AG10803 (cell line): ENCODE data around the gene NELL1.

Source experiments
- DNase-seq: peaks from one replicate; pipeline ENCODE4 v3.0.0; 2010; ENCODE audit warnings: low read depth
- H3K4me3 ChIP-seq: 2 replicates; pipeline ENCODE4 v1.5.1; 2011; ENCODE audit warnings: mild to moderate bottlenecking, low read length, control low read depth
- TF ChIP-seq, protein P1 (sequence below): conservative IDR thresholded peaks from 2 replicates; pipeline ENCODE4 v1.5.1; 2011; ENCODE audit warnings: mild to moderate bottlenecking, low read length, control low read depth, inconsistent platforms

The NELL1 gene

DNA sequence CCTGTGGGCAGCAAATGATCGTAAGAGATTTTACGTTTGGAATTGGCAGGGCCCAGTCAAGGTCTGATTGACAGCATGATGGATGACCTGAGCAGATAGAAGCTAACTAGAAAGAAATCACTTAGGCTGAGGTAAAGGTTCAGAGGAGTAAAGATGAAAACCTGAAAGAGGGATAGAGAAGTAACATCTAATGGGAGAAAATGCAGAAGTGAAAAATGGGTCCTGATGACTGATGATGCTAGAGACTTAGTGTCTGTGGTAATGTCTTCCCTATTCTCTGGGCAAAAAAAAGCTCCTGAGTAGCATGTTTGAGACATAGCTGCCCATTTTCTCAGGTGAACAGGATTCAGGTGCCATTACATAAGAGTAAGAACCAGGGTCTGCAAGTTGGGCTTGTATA is 894.7 kb downstream of the NELL1 start:
- no peak for DNase-seq
- no peak overlapping the region for H3K4me3 ChIP-seq
- TF ChIP-seq, protein P1, sequence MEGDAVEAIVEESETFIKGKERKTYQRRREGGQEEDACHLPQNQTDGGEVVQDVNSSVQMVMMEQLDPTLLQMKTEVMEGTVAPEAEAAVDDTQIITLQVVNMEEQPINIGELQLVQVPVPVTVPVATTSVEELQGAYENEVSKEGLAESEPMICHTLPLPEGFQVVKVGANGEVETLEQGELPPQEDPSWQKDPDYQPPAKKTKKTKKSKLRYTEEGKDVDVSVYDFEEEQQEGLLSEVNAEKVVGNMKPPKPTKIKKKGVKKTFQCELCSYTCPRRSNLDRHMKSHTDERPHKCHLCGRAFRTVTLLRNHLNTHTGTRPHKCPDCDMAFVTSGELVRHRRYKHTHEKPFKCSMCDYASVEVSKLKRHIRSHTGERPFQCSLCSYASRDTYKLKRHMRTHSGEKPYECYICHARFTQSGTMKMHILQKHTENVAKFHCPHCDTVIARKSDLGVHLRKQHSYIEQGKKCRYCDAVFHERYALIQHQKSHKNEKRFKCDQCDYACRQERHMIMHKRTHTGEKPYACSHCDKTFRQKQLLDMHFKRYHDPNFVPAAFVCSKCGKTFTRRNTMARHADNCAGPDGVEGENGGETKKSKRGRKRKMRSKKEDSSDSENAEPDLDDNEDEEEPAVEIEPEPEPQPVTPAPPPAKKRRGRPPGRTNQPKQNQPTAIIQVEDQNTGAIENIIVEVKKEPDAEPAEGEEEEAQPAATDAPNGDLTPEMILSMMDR = no peak

DNA sequence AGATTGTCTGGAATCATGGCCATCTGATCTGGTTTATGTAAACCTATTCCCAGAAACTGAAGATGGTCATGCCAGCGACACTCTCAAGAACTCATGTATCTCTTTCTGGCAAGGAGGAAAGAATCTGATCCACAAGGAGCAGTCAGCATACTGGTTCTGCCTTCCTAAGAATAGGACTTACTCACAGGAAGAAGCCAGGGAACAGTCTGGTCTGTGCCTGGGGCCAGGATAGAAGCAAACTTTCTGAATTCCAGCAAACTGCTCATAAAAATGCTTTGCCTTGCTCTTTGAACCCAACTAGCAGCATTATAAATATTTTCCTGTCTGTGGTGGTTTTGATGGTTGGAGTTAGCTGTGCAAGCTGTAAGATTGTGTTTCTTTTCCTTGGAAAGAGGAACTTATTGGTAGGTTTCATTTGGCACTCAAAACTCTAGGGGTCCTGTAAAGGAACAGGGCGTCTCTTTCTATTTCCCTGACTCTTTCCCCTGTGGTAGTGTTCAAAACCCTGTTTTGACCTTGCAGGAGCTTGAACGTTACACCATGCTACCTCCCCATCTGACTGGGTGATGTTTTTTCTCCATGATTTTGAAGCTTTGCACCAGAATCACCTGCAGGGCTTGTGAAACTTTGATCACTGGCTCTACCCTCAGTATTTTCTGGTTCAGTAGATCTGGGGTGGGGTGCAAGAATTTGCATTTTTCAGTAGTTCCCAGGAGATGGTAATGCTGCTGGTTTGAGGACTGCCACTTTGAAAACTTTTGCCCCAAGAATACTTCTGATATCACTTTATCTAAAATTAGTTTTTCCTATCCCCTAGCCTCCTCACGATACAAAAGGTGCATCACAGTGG is 895.7 kb downstream of the NELL1 start:
- no peak overlapping the region for H3K4me3 ChIP-seq
- TF ChIP-seq, protein P1 = no peak
- DNase-seq = no peak

DNA sequence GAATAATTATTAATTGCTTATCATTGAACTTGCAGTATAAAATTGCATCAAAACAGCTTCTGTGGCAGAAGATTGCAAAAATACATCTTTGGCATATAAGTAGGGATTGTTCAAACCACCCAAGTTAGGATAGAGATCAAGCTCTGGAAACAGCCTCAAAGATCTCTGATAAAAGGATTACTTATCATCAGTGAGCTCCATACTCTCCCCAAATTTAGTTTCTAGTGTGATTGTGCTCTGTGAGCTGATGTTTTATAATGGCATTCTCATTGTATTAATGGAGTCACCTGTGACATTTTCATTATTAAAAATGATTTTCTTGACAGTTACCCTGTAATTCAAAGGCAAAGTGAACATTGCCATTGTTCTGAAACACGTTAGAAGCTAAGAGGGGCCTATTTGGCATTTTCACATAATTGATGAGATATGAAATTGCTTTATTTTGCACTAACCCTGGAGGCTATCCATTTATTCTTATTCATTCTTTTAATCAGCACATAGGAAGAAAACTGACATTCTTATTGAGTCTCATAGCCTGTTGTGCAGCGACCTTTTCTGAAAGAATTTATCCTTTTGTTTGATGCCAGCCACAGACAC is 897.2 kb downstream of the NELL1 start:
- DNase-seq = no peak
- no peak overlapping the region for H3K4me3 ChIP-seq
- TF ChIP-seq, protein P1 = no peak

DNA sequence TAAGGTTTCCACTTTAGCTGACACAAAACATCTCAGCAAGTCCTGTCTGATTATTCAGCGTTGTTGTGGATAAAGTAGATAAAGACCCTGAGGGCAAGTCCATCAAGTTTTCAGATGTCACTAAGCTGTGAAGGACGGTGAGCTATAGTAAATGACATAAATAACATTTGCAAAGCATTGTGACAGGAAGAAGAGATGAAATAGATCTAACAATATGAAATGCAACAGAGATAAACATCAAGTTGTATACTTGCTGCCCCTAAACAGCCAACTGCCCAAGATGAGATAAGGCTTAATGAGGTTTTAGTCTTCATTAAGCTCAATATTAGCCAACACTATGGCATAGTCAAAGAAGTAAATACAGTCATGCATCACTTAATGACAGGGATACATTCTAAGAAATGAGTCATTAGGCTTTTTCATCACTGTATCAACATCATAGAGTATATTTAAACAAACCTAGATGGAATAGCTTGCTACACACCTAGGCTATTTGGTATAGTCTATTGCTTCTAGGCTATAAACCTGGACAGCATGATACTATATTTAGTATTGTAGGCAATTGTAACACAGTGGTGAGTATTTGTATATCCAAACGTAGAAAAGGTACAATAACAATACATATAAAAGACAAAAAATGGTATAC is 898.4 kb downstream of the NELL1 start:
- DNase-seq = no peak
- no peak overlapping the region for H3K4me3 ChIP-seq
- TF ChIP-seq, protein P1 = no peak

DNA sequence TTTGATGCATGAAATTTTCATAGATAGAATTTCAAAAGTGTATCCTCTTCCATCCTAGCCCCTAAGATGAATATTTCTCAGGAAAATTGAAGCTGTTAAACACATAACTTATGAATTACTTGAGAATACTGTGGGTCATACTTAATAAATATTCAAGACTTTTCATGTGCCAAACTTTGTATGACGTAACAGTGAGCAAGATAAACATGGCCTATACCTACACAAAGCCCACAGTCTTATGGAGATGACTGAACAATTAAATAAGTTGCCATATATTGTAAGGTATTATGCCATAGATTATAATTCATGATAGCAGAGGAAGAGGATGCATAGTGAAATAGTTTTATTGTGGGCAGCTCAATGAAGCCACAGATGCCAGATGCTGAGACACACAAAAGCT is 902.8 kb downstream of the NELL1 start:
- TF ChIP-seq, protein P1 = no peak
- DNase-seq = no peak
- H3K4me3 ChIP-seq = no peak overlapping the region

DNA sequence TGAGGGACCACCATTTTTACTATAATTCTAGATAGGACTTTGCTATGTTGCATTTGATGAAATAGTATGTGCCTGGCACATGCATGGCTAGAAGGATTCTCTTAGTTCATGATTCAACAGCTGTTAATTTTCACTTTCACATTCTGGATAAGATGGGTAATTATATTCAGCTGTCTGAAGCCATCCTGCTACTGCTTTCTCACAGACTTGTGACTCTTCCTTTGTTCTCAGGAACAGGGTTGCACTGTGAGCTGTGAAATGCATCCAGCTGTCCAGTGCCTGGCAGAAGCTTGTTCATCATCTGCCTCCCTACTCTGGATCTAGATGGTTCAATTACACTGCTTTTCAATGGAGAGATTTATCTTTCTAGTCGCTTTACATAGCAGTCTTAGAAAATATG is 913.4 kb downstream of the NELL1 start:
- TF ChIP-seq, protein P1 = no peak

More for the DNA sequence above, 913.4 kb downstream of the NELL1 start:
- DNase-seq = no peak
- no peak overlapping the region for H3K4me3 ChIP-seq
